IPS-15b (cell line): Measurements from ENCODE around the gene UST.

Experiments used
- H3K27me3 ChIP-seq: one replicate; pipeline ENCODE4 v1.6.1; 2013; ENCODE audit warnings: low read length; ENCODE audit not compliant: control insufficient read depth, insufficient read depth
- H3K36me3 ChIP-seq: one replicate; pipeline ENCODE4 v1.6.1; 2013; ENCODE audit warnings: low read length; ENCODE audit not compliant: control insufficient read depth, insufficient read depth
- H3K4me1 ChIP-seq: one replicate; pipeline ENCODE4 v1.6.1; 2013; ENCODE audit warnings: mild to moderate bottlenecking, low read length; ENCODE audit not compliant: control insufficient read depth, insufficient read depth
- H3K4me3 ChIP-seq: one replicate; pipeline ENCODE4 v1.5.1; 2013; ENCODE audit warnings: low read depth, low read length
- H3K9ac ChIP-seq: one replicate; pipeline ENCODE4 v1.6.1; 2013; ENCODE audit warnings: low read depth, mild to moderate bottlenecking, low read length
- H3K9me3 ChIP-seq: one replicate; pipeline ENCODE4 v1.6.1; 2013; ENCODE audit warnings: mild to moderate bottlenecking, low read length; ENCODE audit not compliant: control insufficient read depth, insufficient read depth

The UST gene

DNA sequence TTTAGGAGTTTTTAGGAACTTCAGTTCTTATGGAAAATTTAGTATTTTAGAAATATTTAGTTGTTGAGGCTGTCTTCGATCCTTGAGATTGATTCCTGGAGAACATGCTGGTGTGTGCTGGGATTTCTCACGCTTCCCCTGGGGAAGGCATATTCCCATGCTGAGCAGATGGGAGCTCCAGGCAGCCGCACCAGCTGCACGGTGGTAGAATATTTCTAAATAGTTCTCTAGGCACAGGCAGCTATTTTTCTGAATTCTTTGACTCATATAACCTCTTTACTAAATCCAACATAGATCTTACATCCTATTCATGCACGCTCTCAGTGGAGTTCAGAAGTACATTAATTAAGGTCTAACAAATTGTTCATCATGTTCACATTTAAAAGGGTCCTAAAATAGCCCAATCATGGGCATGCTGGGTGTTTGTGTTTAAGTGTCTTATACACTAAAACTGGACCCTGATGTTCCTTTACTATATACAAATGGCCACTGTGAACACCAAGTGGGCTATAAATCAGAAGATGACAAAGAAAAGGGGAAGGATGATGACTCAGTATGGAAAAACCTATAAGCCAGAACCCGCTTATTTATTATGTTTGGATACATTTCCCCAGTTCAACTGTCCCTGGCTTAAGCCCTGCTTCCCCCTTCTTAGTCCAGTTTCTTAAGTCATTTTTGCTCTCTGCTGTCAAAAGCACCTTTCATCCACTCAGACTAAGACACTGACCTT is 138.5 kb downstream of the UST start:
- Histone ChIP-seq H3K27me3 (no peaks in the 10 kb centered on the region), H3K36me3 (no peaks in the 10 kb centered on the region), H3K4me1 (peaks cover 20% of the 10 kb centered on the region), H3K9me3 (no peaks in the 10 kb centered on the region), H3K9ac (no peak overlapping the region), H3K4me3 (no peak overlapping the region)

DNA sequence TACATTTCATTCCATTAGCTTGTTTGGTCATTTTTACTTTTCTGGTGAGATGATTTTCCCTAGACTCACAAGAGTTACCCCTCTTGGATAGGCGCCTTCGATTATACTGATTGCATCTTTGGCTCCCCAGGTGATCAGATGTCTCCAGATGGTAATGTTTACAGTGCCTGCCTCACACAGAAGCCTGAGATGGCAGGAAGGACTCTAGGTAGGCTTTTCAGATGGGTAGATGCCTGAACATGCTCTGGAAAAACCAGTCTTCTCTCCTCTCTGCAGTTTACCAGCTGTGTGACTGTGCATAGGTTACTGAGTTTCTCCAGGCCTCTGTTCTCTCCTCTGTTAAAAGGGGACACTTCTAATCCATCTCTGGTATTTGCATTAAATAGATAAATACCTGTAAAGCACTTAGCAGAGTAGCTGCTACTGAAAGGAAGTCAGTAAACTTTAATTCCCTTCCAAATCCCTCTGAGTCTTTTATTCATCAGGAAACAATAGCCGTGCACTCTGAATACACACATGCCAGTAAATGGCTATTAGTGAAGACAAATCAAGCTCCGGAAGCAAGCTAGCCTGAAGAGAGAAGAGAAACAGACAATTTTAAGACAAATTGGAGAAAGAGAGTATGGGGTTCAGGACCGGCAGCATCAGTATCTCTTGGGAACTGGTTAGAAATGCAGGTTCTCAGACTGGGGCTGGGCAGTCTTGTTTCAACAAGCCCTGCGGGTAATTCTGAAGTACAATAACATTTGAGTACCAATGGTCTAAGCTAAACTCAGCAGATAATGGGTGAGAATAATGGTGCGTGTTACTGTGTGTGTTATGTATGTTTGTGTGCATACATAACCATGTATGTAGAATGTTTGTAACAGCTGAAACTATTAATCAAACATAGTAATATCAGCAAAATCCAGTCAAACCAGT is 139.4 kb downstream of the UST start:
- no peaks in the 10 kb centered on the region for H3K9me3 ChIP-seq
- no peak overlapping the region for H3K9ac ChIP-seq
- no peak overlapping the region for H3K4me3 ChIP-seq

DNA sequence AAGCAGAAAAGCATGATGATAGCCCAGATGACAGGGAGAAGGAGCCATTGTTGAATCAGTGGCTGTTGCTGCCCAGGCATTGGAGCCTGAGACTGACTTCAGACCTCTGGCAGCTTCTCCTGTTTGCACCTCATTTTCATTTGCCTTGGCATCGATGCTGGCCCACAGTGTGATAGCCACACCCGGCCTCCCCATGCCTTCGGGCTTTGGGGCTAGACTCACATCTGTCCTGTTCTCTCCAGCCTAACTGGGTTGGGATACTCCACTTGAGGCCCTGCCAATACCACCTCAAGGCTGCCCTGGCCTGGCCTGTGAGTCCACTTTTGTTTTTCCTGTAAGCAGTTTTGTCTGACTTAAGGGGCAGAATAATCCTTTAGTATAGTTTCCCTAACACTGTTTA is 140.4 kb downstream of the UST start:
- H3K27me3 ChIP-seq, result no peaks in the 10 kb centered on the region
- no peak overlapping the region for H3K4me3 ChIP-seq
- no peak overlapping the region for H3K9ac ChIP-seq
- no peaks in the 10 kb centered on the region for H3K9me3 ChIP-seq
- H3K36me3 ChIP-seq, result no peaks in the 10 kb centered on the region
- H3K4me1 ChIP-seq, result peaks cover 20% of the 10 kb centered on the region

More for the DNA sequence above, 139.4 kb downstream of the UST start:
- Histone ChIP-seq H3K27me3 (no peaks in the 10 kb centered on the region), H3K36me3 (no peaks in the 10 kb centered on the region), H3K4me1 (peaks cover 20% of the 10 kb centered on the region)

DNA sequence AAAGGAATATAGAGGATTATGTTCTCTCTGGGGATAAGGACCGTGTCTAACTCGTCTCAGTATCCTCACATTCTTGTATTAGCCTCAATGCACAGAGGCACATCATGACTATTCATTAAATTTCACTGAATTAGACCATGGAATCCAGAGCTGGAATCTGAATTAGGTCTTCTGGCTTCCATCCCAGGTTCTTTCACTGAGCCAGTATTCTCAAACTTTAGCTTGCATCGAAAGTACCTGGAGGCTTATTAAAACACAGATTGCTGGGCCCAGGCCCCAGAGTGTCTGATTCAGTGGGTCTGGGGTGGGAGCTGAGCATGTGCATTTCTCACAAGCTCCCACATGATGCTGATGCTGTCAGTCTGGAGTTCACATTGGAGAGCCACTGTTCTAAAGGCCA is 142.0 kb downstream of the UST start:
- peaks cover 15% of the 10 kb centered on the region for H3K4me1 ChIP-seq

DNA sequence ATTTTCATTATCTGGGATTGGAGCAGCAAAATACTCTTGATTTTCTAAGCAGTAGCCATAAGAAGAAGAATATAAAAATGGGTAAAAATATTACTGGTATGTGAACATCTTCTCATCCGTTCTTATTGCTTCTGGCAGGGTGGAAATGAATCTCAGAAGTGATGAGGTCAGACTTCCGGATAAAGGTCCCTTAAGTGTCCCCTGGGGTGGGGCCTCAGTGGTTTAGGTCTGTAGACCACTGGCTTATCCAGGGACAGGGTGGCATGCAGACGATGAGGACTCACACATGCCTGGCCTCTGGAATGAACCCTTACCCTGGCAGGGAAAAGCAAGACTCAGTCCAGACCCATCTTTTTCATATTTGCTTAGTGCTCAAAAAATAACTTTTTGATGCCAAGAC is 143.3 kb downstream of the UST start:
- no peaks in the 10 kb centered on the region for H3K9me3 ChIP-seq
- no peaks in the 10 kb centered on the region for H3K36me3 ChIP-seq
- H3K4me3 ChIP-seq, result no peak overlapping the region
- H3K9ac ChIP-seq, result no peak overlapping the region
- peaks cover 8% of the 10 kb centered on the region for H3K4me1 ChIP-seq
- H3K27me3 ChIP-seq, result no peaks in the 10 kb centered on the region

More for the DNA sequence above, 142.0 kb downstream of the UST start:
- H3K4me3 ChIP-seq, result no peak overlapping the region
- no peaks in the 10 kb centered on the region for H3K9me3 ChIP-seq
- no peaks in the 10 kb centered on the region for H3K36me3 ChIP-seq
- no peaks in the 10 kb centered on the region for H3K27me3 ChIP-seq
- no peak overlapping the region for H3K9ac ChIP-seq

DNA sequence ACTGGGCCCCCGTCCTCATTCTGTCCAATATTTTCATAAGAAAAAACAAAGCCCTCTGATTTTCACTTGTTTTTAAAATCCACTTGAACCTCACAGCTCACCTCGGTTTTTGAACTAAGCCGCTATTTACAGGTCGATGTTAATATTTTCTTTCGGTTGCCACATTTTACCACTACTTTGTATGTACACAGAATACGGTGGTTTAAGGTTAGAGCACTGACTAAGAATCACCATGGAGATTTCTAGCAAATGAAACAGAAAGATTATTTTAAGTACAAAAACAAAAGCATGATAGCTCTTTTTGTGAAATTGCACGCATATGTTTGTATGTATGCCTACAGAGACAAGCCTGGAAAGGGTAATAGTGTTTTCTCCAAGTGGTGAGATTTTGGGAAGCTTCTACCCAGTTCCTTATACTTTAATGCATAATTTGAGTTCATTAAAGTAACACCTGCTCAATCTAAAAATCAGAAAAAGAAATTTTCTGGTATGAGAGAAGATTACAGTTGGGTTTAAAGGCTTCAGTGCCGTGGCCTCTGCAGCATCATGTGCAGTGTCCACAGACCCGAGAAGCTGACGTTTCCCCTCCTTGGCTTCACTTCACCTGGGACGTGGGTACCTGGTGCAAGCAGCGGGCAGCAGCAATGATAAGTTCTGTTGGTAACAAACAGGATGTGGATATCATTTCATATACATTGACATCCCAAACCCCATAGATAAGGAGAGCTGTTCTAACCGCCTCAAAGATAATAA is 144.0 kb downstream of the UST start:
- peaks cover 2% of the 10 kb centered on the region for H3K4me1 ChIP-seq
- H3K9ac ChIP-seq, result no peak overlapping the region
- no peaks in the 10 kb centered on the region for H3K27me3 ChIP-seq
- no peak overlapping the region for H3K4me3 ChIP-seq
- H3K36me3 ChIP-seq, result no peaks in the 10 kb centered on the region
- H3K9me3 ChIP-seq, result no peaks in the 10 kb centered on the region

DNA sequence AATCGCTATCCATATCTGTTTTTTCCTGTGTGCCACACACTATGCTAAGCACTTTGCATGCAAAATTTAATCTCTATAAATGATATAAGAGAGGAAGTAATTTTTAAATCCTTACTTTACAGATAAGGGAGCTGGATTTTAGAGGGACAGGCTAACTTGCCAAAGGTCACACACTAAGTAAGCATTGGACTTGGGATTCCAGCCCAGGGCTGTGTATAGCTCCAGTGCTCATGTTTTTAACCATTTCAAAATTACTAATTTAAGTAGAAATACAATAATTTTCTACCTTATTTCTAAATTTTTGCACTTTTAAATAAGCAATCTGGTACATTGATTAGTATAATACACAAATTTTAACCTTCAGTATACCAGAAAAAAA is 144.6 kb downstream of the UST start:
- Histone ChIP-seq H3K27me3 (no peaks in the 10 kb centered on the region), H3K9me3 (no peaks in the 10 kb centered on the region), H3K4me1 (no peaks in the 10 kb centered on the region), H3K9ac (no peak overlapping the region), H3K4me3 (no peak overlapping the region), H3K36me3 (no peaks in the 10 kb centered on the region)

DNA sequence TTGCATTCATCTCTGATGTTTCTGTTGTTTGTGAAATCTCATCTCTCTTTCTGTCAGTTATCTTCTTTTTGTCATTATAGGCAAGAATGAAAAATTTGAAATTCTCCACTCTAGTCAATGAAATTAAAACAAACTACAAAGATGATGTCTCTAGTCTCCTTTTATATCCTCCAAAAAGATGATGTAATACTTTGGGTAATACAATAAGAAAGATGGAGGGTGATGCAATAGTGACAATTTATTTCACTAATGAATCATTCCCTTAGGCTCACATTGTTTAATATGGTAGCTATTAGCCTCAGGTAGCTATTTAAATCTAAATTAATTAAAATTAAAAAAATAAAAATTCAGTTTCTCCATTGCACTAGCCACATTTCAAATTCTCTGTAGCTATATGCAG is 145.4 kb downstream of the UST start:
- Histone ChIP-seq H3K9me3 (no peaks in the 10 kb centered on the region), H3K4me1 (no peaks in the 10 kb centered on the region), H3K9ac (no peak overlapping the region), H3K36me3 (no peaks in the 10 kb centered on the region), H3K4me3 (no peak overlapping the region), H3K27me3 (no peaks in the 10 kb centered on the region)

DNA sequence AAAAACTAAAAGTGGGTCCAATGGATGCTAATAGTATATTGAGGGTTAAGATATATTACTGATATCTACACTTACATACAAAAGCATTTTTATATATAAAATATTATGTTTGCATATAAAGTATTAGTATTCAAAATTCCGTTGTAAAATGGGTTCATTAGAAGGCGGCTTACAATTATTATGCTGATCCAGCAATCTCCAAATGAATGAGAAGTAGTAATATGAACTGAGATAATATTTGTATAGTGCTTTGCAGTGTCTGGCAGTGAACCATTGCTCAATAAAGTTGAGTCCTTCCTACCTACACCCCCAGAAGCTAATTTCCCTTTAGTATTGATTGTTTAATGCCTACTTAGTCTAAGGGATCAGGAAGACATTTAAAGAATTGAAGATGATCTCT is 146.2 kb downstream of the UST start:
- Histone ChIP-seq H3K9ac (no peak overlapping the region), H3K4me1 (no peaks in the 10 kb centered on the region), H3K9me3 (no peaks in the 10 kb centered on the region), H3K4me3 (no peak overlapping the region), H3K36me3 (no peaks in the 10 kb centered on the region), H3K27me3 (no peaks in the 10 kb centered on the region)

DNA sequence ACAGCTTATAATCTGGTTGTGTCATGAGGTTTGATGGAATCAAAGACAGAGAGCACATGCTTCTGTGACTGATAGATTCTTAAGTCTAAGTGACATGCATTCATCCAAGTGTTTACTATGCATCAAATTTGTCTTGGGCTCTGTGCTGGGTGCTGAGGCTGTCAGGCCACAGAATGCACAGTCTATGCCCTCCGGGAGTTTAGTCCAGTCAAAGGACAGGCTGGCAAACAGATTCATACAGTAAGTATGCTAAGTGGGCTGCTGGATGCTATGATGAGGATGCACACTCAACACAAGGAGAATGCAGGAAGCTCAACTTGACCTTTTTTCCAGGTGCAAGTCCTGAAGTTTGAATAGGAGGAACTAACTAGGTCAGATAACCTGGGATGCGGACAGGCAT is 146.7 kb downstream of the UST start:
- no peaks in the 10 kb centered on the region for H3K9me3 ChIP-seq

DNA sequence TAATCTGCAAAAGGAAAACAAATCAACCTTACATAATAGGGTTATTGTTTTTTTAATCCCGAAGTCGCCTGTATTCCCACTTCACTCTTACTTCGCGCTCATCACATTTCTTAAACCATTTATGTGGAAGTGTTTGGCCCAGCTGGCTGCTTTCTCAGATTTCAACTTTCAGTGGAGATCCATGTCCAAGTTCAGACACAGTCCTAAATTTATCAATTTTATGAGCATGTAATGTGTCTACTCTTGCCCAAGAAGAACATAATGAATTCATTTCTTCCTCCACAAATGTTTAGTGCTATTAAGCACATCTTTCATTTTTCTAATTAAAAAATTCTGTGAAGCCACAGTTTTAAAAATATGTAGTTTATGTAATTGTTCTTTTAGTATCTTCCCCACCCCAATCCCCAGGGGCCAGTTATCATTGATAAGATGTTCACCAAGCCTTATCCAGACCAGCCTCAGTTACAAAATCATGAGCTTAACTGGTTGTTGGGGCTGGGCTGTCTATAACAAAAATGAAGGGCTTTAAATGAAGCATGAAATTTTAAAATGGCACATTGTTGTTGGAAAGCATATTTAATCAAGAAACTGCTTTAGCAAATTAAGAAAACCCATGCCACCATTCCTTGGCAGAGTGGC is 151.7 kb downstream of the UST start:
- Histone ChIP-seq H3K9ac (no peak overlapping the region), H3K27me3 (no peaks in the 10 kb centered on the region), H3K4me3 (no peak overlapping the region), H3K9me3 (no peaks in the 10 kb centered on the region), H3K36me3 (peaks cover 3% of the 10 kb centered on the region), H3K4me1 (no peaks in the 10 kb centered on the region)

More for the DNA sequence above, 146.7 kb downstream of the UST start:
- Histone ChIP-seq H3K27me3 (no peaks in the 10 kb centered on the region), H3K9ac (no peak overlapping the region), H3K4me3 (no peak overlapping the region), H3K4me1 (no peaks in the 10 kb centered on the region), H3K36me3 (no peaks in the 10 kb centered on the region)
